ENCODE measurements around the gene ANKRD33B.
A peak's percentile ranks its signal among the peaks of the same experiment; 100 is the strongest.
"Not testable (repeated sequence)": the region's sequence is repeated elsewhere in the genome, so short reads cannot be mapped to it uniquely, and the experiment has no call there.

Gene ANKRD33B

DNA sequence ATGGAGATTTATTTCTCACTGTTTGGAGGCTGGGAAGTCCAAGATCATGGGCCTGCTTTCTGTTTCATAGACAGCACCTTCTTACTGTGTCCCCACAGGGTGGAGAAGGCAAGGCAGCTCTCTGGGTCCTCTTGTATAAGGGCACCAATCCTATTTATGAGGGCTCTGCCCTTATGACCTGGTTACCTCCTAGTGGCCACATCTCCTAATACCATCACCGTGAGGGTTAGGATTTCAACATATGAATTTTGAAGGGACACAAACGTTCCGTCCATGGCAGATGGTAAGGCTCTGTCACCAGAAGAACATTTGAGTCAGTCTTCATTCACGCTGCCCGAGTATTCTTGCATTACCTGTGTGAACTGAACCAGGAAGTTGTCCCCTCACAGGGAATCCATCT is 48.4 kb downstream of the ANKRD33B start:
- no peak overlapping the region for H3K4me3 ChIP-seq (ENCODE audit: low read depth, low read length)

DNA sequence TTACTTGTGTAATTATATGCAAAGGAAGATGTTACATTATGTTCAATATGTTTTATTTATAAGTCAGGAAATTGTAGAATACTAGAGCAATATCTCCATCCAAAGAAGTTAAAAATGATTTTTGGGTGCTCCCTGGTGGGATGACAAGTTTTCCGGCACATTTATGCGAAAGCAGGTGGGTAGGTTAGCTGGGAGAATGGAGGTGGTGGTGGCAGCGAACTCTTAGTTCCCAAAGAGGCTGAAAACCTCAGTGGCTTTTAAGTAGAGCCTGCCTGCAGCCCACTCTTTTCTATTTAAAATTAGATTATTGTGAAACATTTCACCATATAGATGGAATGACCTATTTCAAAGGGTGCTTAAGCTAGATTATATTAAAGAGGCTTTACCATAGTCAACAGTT is 51.8 kb downstream of the ANKRD33B start:
- no peak overlapping the region for H3K4me3 ChIP-seq (ENCODE audit: low read depth, low read length)

DNA sequence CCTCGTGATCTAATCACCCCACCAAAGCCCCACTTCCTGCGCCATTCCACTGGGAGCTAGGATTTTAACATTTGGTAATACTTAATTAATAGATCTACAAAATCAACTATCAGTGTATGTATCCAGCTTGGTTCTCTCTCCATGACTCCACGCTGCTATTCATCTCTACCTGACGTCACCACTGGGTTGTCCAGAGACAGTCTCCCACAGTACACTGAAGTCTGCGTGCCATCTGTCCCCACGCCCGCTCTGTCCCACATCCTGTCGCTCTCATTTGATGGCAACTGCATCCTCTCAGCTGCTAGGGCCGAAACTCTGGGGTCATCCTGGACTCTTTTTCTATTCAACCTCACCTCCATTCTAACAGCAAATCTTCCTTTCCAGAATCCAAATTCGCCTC is 53.2 kb downstream of the ANKRD33B start:
- no peak overlapping the region for H3K4me3 ChIP-seq (ENCODE audit: low read depth, low read length)

DNA sequence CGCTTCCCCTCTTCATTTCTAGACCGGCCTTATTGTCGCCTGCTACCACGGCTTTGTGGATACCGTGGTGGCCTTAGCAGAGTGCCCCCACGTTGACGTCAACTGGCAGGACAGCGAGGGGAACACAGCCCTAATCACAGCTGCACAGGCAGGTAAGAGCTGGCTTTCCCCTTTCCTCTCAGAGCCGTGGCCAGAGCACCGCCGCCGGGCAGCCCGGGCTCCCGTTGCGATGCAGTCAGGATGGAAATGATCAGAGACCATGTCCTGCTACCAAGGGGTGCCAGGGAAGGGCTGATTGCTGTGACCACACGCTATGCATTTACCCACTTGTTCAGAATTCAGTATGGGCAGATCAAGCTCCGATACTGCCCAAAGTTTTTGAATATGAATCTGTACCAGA is 54.4 kb downstream of the ANKRD33B start:
- no peak overlapping the region for H3K4me3 ChIP-seq (ENCODE audit: low read depth, low read length)

DNA sequence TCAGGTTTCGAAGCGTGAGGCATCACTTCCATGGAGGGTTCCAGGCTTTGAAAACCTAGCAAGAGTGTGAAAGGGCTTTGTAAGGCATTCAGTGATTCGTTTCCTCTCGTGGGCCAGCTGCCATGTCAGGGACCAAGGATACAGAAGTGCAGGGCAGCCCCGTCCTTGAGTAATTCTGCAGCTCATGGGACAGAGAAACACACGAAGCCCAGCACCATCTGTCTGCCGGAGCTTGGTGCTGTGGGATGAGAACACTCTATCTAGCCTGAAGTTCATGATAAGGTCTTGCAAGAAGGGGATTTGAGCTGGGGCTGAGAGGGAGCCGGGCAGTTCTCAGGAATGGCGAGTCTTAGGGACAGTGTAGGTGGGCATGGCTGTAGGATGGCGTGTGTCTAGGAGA is 55.8 kb downstream of the ANKRD33B start:
- H3K4me3 ChIP-seq (ENCODE audit: low read depth, low read length), result no peak overlapping the region

DNA sequence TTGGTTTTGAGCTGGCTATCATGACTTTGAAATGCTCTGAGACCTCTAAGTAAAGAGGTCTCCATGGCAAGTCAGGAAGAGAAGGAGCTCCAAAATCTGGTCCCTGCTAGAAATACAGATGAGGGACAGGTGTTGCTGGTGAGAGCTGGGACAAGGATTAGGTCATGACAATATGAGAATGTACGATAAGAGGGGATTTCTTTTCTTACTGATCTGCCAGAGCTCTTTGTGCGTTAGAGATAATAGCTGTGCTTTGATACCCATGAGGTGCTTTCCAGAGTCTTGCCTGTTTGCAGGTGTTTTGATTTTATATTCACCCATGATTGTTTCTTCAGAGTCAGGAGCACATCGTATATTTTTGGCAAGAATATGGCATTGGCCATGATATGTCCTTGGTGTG is 56.5 kb downstream of the ANKRD33B start:
- no peak overlapping the region for H3K4me3 ChIP-seq (ENCODE audit: low read depth, low read length)

DNA sequence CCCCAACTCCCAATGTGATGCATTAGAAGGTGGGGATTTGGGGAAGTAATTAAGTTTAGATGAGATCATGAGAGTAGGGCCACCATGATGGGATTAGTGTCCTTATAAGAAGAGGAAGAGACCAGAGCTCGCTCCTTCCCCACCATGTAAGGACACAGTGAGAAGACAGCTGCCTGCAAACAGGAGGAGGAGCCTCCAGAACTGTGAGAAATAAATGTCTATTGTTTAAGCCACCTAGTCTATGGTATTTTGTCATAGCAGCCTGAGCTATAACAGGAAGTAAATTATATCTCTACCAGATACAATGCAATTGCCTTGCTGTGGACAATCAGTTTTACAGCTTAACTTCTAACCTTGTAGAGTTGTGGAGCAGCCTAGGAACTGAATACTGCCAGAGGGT is 58.0 kb downstream of the ANKRD33B start:
- no peak overlapping the region for H3K4me3 ChIP-seq (ENCODE audit: low read depth, low read length)

DNA sequence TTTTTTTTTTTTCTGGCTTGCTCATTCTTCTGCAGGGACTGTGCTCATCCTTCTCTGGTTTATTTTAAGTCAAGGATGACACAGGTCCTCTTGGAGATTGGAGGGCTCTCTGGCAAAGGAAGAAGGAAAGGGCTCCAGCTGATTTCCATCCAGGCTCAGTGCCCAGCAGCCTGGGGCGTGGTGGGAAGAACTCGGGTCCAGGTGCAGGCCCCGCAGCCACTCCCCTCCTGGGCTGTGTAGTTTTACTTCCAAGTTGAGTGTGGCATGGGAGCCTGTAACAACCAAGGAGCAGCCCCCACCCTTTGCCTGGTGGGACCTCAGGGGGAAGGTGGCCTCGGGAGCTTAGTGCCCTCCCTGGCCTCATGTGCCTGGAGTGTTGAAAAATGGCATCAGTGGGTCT is 58.9 kb downstream of the ANKRD33B start:
- H3K4me3 ChIP-seq (ENCODE audit: low read depth, low read length), result no peak overlapping the region

DNA sequence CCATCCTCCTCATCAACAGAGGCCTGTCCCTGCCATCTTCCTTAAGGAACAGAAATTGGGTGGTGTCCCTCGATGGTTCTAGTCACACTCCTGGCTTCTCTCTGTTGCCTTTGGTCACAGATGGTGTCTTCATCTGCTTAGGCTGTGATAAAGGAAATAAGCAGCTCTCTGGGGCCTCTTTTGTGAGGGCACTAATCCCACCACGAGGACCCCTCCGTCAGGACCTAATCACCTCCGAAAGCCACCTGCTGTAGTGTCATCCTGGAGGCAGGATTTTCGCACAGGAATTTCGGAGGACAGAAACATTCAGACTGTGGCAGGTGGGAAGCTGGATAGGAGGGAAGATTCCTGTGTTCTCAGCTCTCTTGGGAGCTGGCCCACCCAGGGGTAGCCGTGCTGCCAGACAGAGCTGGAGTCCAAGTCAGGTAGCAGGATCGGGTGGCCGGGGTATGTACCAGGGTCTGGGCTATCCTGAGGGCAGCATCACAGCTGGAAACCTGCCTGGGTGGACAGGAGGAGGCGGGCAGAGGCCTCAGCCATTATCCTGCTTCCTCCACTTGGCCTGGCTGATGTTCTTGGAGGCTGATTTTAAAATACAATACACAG is 59.5 kb downstream of the ANKRD33B start:
- no peak overlapping the region for H3K4me3 ChIP-seq (ENCODE audit: low read depth, low read length)

DNA sequence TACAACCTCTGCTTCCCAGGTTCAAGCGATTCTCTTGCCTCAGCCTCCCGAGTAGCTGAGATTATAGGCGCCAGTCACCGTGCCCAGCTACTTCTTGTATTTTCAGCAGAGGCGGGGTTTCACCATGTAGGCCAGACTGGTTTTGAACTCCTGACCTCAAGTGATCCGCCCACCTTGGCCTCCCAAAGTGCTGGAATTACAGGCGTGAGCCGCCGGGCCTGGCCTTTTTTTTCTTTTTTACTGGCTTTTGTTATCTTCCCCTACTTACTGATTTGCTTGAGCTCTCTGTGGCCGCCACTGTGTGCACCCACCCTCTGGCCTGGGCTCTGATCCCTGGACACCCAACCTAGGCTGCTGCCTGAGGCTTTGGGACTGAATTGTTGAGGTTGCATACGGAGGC is 60.3 kb downstream of the ANKRD33B start:
- H3K4me3 ChIP-seq (ENCODE audit: low read depth, low read length), result no peak overlapping the region

DNA sequence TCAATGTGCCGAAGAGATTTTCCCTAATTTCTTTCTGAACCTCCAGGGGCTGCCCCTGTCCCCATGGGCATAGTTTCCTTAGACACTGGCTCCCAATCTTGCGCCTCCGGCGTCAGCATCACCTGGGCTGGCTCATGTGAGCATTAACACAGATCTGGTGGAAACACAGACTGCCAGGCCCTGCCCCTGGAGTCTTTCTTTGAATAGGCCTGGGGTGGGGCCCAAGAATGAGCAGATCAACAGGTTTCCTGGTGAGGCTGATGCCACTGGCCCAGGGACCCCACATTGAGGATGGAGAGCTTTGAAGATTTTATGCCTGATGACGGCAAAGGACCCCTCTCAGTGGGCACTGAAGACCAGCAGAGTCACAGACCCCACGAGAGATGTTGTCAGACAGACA is 60.8 kb downstream of the ANKRD33B start:
- H3K4me3 ChIP-seq (ENCODE audit: low read depth, low read length), result no peak overlapping the region

DNA sequence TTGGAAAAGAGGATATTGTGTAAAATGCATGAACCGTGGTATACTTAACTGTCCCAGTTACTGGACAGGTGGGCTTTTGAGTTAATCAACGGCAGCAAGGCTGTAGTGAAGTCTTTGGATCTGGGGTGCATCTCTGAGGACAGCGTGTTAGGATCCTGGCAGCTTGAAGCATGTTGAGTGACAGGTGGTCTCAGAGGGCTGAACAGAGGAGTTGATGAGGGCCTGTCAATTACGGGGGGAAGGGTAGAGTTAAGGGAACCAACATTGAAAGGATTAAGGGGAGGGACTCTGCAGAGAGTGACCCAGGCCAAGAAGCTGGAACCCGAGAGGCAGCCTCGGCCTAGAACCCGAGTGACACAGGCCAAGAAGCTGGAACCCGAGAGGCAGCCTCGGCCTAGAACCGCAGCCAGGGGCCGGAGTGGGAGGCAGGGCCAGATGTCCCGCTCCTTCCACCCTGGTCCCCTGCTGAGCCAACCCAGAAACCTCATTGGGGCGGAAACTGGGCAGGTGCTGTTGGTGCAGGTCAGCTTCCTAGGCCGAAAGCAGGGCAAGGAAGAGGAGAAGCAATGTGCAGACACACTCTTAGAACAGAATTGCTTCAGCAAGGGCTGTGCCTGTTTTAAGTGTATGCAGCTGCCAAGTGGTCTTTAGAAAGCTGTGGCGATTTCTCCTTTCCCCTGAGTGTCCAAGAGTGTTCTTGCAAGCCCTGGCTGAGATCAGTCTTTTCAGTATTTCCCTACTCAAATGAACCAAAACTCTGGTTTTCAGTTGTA is 62.0 kb downstream of the ANKRD33B start:
- no peak overlapping the region for H3K4me3 ChIP-seq (ENCODE audit: low read depth, low read length)

DNA sequence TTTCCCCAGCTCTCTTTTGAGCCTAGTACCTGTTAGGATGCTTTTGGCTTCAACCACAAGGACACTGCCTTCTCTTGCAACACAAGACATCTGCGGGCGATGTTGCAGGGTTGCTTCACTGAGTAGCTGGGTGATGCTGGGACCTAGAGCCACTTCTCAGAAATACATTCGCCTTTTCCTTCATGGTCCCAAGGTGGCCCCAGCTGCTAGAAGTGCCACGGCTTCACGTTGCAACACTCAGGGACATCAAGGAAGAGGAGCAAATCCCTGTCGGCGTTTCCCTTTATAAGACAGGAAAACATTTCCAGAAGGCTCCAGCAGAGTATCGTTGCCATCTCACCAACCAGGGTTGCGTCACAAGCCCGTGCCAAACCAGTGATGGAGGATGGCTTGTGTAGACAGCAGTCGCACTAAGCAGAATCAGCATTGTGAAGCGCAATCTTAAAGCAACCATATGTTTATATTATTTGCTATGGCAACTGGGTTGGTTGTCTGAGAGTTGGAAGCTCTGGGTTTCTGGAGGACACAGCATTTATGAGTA is 62.7 kb downstream of the ANKRD33B start:
- no peak overlapping the region for H3K4me3 ChIP-seq (ENCODE audit: low read depth, low read length)

DNA sequence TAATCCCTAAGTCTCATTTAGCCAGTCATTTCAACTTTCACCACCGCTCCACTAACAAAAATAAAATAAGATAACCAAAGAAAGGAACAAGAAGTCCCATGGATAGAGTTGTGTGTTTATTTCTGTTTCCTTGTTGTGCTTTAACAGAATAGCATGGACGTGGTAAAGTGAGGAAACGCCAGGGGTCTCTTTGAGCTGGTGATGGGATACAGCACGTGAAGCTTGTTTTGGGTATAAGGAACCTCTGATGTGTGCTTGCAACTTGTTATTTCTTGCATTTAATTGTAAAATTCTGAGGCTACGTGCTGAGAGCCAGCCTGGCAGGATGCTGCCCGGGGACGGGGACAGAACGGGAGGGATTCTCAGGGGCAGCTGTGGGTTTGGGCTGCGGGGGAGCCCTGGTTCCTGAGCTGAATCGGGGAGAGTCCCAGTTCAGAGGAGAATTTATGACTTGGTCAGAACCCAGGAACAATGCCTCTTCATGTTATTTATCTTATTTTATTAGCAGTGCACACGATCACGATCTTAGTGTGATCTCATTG is 63.4 kb downstream of the ANKRD33B start:
- peak overlapping the region; percentile 10 for H3K4me3 ChIP-seq (ENCODE audit: low read depth, low read length)

DNA sequence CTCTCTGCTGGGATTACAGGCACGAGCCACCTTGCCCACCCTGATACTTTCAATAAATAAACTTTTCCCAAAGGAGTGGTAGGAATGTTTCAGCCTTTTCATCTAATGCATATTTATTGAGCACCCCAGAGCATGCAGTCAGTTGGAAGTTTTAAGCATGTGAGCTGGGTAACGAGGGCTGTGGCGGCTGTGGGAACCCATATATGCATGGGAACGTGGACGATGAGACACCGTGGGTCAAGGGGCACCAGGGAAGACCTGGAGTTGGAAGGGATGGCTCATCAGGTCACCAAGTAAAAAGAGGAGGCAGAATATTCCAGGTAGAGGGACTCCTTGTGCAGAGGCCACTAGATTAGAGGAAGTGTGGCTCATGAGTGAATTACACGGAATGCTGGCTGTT is 64.7 kb downstream of the ANKRD33B start:
- H3K4me3 ChIP-seq (ENCODE audit: low read depth, low read length), result no peak overlapping the region

DNA sequence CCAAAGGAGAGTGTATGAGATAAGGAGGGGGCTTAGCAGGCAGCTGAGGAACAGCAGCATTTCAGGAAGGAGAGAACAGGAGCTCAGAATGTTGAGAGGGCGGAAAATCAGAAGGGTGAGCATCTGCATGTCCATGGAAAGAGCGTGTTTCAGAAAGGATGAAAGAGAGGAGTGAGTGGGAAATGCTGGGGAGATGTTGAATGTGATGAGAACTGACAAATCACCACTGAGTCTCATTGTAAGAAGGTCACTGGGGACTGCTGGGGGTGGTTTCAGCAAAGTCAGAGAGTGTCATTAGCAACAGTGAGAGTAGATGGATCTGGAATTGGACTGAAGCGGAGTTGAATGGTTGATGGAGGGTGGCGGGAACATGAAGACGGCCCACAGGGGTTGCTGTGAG is 65.8 kb downstream of the ANKRD33B start:
- no peak overlapping the region for H3K4me3 ChIP-seq (ENCODE audit: low read depth, low read length)

DNA sequence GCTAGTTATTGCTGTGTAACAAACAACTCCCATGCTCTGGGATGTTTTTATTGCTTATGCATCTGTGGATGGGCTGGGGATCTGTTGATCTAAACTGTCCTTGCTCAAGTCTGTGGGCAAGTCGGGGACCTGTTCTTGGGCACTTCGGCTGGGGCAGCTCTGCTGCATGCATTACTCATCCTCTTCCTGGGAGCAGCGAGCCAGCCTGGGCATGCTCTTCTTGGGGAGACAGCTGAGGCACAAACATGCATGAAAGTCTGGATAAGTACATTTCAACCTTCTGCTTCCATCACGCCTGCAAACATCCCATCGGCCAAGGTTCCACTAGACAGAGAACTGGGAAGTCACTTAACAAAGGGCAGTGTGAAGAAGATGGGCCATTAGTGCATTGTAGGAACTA is 66.3 kb downstream of the ANKRD33B start:
- no peak overlapping the region for H3K4me3 ChIP-seq (ENCODE audit: low read depth, low read length)

DNA sequence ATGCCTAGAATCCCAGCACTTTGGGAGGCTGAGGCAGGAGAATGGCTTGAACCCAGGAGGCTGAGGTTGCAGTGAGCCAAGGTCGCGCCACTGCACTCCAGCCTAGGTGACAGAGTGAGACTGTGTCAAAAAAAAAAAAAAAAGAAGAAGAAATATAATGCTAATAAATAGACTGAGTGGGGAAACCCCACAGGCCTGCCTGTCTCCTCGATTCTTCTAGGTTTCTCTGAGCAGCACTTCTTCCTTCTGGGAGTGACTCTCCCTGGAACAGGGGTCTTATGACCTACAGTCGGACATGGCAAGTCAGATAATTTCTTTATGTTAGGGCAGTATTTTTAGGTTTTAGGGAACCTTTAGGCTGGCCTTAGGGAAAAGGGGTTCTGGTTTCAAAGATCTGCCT is 66.9 kb downstream of the ANKRD33B start:
- not testable (repeated sequence) for H3K4me3 ChIP-seq (ENCODE audit: low read depth, low read length)

DNA sequence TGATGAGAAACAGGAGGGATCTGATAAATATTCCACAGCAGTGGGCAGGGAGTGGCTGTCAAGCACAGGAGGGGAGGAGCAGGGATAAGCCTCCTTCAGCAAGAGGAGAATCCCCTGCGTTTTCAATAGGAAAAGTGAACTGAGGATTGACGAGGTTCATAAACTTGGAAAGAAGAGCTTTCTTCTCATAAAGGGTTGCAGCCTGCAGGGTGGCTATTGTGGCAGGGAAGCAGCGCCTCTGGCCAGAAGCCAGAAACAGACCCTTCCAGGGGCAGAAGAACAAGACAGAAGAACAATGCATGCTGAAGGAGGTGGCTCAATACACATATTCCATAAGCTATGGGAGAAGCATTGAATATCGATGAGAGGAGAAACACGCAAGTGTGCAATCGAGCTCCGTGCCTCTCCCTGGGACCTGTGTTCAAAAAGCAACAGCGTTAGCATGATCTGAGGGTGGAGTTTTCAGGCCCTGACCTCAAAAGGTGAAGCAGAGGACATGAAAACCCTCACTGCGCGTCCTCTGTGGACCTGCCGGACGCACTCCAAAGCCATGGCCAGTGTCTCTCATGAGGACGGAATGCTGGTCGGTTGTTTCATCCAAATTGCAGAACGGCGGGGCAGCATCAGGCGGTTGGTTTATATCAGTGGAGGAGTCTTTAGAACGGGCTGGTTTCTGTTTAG is 67.6 kb downstream of the ANKRD33B start:
- no peak overlapping the region for H3K4me3 ChIP-seq (ENCODE audit: low read depth, low read length)

DNA sequence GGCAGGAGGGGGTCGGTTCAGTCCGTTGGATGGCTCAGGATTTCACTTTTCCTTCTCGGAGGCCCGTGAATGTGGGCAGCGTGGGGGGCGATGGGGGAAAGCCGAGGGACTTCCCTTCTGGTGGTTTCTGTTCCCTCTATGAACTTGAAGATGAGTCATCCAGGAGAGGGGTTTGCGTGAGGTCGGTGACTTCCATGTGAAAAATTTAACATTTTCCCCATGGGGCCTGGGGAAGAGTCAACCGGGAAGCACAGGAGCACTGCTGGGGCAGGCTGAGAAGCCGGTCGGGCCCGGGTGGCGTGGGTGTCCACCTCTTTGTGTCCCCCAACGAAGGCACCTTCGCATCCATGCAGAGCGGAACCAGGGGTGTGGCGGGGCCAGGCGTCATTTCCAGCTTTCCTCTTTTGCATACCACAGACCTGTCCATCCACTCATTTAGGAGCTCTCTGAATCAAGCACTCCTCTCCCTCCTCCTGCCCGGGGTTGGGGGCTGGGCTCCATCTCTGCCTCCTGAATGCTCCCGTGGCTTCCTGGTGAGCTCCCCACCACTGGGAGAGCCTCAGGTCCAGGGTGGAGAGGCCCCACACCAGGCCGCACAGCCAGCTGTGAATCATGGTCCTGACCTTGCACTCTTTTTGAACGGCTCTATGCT is 68.4 kb downstream of the ANKRD33B start:
- no peak overlapping the region for H3K4me3 ChIP-seq (ENCODE audit: low read depth, low read length)
